Measurements from ENCODE around the gene ANKFN1.

The ANKFN1 gene

DNA sequence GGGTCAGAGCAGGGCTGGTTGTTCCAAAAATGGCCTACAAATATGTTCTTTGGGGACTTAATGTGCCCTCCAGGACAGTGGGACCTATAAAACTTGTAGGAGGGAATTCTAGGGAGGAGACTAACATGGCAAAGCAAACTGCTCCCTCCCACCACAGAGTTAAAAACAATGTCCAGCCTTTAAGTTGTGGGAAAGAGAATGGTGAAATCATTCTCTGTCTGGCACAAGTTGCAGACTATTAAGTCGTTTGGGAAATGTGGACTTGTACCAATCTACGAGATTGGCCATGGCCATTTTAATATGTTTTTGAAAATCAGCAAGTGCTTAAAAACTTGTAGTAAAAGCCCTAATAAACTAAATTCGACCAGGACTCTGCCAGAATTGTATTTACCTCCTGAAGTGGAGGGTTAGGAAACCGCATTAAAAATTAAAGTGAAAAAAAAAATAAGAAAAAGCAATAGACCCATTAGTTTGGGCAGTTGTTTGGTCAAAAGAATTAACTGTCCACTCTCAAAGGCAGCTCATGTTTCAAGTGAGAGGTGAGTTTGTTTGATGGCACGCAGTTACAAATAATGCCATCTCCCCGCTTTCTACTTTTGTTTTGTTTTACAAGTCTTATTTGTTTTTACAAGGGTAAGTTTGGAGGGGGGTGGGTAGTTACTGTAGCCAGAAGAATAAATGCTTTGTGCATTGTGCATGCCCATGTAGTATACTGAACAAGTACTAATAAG, 32.4 kb downstream of the ANKFN1 start:
- TF ChIP-seq, protein P1, sequence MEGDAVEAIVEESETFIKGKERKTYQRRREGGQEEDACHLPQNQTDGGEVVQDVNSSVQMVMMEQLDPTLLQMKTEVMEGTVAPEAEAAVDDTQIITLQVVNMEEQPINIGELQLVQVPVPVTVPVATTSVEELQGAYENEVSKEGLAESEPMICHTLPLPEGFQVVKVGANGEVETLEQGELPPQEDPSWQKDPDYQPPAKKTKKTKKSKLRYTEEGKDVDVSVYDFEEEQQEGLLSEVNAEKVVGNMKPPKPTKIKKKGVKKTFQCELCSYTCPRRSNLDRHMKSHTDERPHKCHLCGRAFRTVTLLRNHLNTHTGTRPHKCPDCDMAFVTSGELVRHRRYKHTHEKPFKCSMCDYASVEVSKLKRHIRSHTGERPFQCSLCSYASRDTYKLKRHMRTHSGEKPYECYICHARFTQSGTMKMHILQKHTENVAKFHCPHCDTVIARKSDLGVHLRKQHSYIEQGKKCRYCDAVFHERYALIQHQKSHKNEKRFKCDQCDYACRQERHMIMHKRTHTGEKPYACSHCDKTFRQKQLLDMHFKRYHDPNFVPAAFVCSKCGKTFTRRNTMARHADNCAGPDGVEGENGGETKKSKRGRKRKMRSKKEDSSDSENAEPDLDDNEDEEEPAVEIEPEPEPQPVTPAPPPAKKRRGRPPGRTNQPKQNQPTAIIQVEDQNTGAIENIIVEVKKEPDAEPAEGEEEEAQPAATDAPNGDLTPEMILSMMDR (IDR thresholded peaks at IDR 0.05; ENCODE audit: low read depth, low read length) = no peak
- no peak for DNase-seq (ENCODE audit: extremely low read depth, low read depth)

DNA sequence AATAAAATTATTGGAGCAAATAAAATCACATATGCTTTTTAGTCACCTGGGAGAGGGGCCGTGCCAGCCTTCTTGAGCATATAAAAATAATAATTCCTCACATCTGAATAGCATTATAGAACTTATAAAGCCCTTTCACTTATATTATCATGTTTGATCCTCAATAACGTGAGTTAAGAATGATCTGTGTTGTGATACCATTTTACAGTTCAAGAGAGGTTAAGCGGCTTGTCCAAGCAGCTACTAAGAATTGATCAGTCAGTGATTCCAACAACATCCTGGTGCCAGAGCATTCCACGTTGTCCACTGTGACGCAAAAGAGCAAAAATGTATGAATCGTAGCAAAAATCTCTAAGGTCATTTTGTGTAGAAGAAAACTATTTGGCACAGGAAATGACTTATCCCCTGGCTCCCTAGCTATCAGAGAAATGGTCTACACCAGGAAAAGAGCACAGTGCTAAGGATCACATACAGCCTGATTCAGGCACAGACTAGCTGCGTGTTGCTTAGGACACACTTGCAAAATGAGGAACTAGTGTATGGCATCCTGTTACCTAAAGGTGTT, 33.0 kb downstream of the ANKFN1 start:
- peak; percentile 42 for DNase-seq (ENCODE audit: extremely low read depth, low read depth)
- TF ChIP-seq, protein P1 (IDR thresholded peaks at IDR 0.05; ENCODE audit: low read depth, low read length) = no peak

DNA sequence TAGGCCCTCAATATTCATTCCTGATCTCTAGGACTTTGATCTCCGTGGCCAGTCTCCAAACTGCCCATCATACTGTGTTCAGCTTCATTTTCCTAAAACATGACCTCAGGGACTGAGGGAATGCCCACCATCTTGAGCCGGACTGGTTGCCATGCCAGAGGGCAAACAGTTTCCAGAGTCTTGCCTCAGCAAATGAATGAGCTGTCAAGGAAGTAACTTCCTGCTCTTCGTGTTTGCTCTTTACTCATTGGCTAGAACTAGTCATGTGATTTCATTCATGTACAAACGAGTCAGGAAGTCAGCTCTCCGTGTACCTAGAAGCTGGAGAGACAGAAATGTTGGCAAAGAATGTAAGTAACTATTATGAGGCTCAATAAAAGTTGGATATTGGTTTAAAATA, 50.2 kb downstream of the ANKFN1 start:
- TF ChIP-seq, protein P1 (IDR thresholded peaks at IDR 0.05; ENCODE audit: low read depth, low read length) = no peak
- no peak for DNase-seq (ENCODE audit: extremely low read depth, low read depth)

DNA sequence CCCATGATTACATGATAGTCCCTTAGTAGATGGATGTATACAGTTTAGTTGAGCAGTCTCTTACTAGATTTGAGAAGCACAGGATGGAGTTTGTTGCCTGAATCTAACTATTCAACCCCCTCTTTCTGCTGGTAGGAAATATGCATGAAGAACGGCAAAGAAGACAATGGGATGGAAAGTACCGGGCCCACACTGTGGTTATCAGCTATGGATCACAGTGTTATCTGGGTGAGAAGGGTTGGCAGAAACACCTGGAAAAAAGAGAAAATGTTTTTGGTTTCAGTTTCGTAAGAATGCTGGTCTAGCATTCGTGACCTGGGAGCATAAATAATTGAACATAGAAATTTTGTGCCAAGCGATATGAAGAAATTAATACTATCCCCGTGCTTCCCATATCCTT, 53.1 kb downstream of the ANKFN1 start:
- no peak for DNase-seq (ENCODE audit: extremely low read depth, low read depth)
- TF ChIP-seq, protein P1 (IDR thresholded peaks at IDR 0.05; ENCODE audit: low read depth, low read length) = no peak

DNA sequence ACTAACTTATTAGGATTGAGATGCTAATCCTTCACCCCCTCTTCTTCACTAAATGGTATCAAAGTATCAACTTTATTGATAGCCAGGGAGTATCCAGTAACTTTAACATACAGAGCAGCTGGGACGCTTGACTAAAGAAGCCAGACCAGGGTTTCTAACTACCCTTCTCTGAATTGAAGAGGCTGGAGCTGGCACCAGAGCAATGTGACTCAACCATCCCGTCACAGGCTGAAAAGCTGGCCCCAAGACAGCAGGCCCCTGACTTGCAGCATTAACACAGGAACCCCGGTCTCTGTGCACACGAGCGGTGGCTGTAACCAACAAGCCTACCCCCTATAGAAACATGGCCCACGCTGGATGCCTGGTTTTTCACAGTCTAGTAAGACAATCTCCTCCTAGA, 59.8 kb downstream of the ANKFN1 start:
- DNase-seq (ENCODE audit: extremely low read depth, low read depth) = no peak
- TF ChIP-seq, protein P1 (IDR thresholded peaks at IDR 0.05; ENCODE audit: low read depth, low read length) = no peak

DNA sequence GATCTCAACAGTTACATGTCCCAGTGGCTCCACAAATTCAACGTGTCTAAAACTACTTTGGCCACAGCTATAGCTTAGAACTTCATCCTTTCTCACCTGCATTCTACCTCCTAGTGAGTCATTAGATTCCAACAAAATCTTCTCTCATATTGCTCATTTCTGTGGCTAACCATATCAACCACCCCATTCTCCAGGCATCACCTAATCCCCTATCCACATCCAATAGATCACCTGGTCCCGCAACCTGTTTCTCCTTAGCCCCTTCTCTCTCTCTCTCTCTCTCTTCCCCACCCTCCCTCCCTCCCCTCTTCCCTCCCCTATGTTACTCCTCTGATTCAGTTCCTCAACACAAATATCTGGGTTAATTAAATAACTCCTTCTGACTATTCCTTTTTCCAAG, 64.6 kb downstream of the ANKFN1 start:
- TF ChIP-seq, protein P1 (IDR thresholded peaks at IDR 0.05; ENCODE audit: low read depth, low read length) = no peak
- no peak for DNase-seq (ENCODE audit: extremely low read depth, low read depth)

DNA sequence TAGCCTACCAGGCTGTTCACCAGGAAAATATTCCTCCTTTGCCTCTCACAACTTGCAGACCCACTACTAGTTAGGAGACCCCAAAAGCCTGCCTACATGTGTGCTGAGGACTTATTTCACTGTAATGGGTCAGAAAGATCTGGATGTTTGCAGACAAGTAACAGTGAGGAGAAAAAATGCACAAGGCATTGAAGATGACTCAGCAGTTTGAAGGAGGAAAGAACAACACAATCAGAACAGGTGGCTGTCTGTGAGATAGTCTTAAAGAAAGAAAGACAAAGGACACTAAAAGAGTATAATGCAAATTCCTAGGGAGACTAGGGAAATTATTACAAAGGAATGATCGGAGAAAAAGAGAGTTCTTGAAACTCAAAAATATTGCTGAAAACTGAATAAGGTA, 69.0 kb downstream of the ANKFN1 start:
- TF ChIP-seq, protein P1 (IDR thresholded peaks at IDR 0.05; ENCODE audit: low read depth, low read length) = no peak
- DNase-seq (ENCODE audit: extremely low read depth, low read depth) = no peak

All from AG09319 (cell line).